EL (cell line): ENCODE measurements around the gene SPTA1.

Source experiments
- DNase-seq: peaks from one replicate; pipeline ENCODE4 v3.0.0-alpha.2; 2016

The SPTA1 gene

GRCh38 chr1:158681606-158682005 is 4.9 kb downstream of the SPTA1 start:
- no peak for DNase-seq

DNA sequence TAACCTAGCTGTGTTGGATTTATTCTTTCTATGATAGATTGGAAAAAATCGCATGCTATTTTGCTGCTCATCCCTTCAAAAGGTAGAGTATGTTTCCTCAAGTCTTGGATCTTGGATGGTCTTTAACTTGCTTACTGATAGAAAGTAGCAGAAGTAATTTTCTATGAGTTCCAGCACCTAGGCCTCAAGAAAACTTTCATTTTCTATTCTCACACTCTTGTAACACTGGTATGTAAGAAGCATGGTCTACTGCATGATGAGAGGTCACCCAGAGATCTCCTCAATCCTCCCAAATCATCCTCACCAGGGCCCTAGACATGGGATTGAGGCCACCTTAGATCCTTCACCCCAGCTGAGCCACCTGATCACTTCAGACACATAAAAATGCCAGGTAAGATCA is 7.2 kb downstream of the SPTA1 start:
- DNase-seq, result no peak

GRCh38 chr1:158675563-158676323 is 10.8 kb downstream of the SPTA1 start:
- no peak for DNase-seq

DNA sequence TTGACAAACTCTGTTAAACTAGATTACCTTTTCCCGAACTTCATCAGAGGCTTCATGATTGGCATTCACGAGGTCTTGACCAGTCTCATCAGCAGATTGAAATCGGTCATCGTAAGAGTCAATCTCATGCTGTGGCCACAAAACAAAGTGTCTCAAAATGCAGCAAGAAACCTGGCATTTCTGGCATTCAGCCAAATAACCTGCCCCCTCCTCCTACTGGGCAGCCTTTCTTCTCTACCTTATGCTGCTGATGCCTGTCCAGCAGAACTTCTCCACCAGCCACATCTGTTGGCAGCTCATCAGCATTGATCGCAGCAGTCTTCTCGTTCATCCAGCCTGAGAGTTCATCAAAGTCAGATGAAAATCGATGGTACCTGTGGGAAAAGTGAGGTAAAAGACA is 12.2 kb downstream of the SPTA1 start:
- DNase-seq, result no peak

- DNase-seq, result no peak
Measured at GRCh38 chr1:158666037-158666436, 20.5 kb downstream of the SPTA1 start.

GRCh38 chr1:158654571-158654970 is 31.9 kb downstream of the SPTA1 start:
- no peak for DNase-seq

- no peak for DNase-seq
Measured at GRCh38 chr1:158654086-158654485, 32.4 kb downstream of the SPTA1 start.

- peak; percentile 1 for DNase-seq
Measured at GRCh38 chr1:158652721-158653334, 33.7 kb downstream of the SPTA1 start.

GRCh38 chr1:158649052-158649451 is 37.5 kb downstream of the SPTA1 start:
- DNase-seq, result no peak

- no peak for DNase-seq
Measured at GRCh38 chr1:158646465-158646864, 40.0 kb downstream of the SPTA1 start.

DNA sequence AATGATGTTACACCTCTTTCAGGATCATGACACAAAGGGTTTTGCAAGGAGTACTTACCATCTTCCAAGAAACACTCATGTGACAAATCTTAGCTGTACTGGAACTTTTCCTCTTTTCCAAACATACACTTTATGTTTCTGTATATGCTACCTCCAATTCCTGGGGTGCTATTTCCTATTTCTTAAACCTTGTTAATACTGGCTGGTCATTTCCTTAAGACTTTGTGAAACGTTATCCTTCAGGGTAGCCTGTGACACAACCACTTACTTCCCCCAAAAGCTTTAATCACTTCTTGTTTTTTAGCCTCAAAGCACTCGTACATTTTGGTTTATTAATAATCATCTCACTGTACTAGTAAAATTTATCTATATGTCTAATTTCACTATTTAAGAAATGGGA is 42.1 kb downstream of the SPTA1 start:
- DNase-seq, result no peak

- no peak for DNase-seq
Measured at GRCh38 chr1:158638904-158639303, 47.6 kb downstream of the SPTA1 start.

DNA sequence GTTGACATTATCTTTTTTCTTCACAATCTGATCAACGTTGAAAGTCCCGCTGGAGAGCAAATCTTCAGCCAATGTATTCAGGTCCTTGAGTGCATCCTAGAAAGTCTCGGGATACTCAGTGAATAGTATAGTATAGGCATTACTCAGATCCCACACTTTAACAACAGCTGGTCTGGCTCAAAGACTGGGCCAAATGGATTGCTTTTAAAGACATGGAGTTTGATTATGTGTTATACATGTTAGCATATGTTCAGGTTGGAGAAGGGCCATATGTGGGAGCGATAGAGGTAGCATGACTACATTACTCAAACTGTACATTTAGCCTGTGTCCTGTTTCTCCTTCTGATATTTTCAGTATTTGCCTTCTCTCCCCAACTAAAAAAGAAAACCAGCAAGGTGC is 48.4 kb downstream of the SPTA1 start:
- DNase-seq, result no peak

- DNase-seq, result no peak
Measured at GRCh38 chr1:158613764-158614163, 72.8 kb downstream of the SPTA1 start.

GRCh38 chr1:158611916-158612315 is 74.6 kb downstream of the SPTA1 start:
- DNase-seq, result no peak

DNA sequence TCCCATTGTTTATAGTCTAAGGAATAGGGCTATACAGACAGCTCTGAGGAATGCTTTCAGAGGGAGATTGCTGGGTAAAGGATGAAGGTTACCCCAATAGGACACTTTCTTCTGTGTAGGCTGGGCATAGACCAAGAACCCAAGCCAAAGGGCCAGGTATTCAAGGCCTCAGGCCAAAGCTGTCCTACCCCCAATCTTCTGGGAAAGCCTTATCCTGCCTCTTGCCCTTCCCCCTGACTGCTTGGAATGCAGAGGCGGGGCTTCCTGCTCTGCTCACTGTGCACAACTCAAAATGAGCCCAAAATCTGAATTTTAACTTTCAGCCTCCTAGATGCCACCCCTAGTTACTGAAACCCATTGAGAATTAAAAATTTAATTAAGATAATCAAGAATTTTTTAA is 79.2 kb downstream of the SPTA1 start:
- DNase-seq, result no peak

DNA sequence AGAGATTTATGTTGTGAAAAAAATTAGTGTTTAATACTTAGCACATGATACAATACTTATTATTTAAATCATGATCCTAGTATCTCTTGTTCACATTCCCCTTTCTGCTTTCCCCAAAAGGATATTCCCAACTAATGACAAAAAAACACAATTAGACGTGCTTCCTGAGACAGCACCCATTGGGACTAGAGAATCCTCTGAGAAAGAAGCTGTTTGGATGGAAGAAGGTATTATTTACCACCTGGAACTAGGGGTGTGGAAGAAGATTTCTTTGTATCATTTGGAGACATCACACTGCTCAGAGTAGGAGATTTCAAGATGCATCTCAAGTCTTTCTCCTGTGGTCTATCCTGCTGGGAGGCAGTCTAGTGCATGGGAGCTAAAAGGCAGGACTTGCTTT is 81.5 kb downstream of the SPTA1 start, which contains the start of gene OR10Z1:
TSS of gene OR10Z1 (plus strand) at position 301 of the 400 bp plus-strand sequence. CDS start 1,171 bp downstream, outside the sequence.
- no peak for DNase-seq

GRCh38 chr1:158600735-158601134 is 85.8 kb downstream of the SPTA1 start:
- DNase-seq, result no peak

- DNase-seq, result no peak
Measured at GRCh38 chr1:158586942-158587341, 99.6 kb downstream of the SPTA1 start.

GRCh38 chr1:158583962-158584361 is 102.6 kb downstream of the SPTA1 start:
- DNase-seq, result no peak

GRCh38 chr1:158579733-158580132 is 106.8 kb downstream of the SPTA1 start, which contains the start of gene OR10X1:
TSS of gene OR10X1 (minus strand) at chr1:158579899. CDS start at chr1:158579899, 0 bp downstream.
- DNase-seq, result no peak

GRCh38 chr1:158577561-158577960 is 109.0 kb downstream of the SPTA1 start:
- no peak for DNase-seq

DNA sequence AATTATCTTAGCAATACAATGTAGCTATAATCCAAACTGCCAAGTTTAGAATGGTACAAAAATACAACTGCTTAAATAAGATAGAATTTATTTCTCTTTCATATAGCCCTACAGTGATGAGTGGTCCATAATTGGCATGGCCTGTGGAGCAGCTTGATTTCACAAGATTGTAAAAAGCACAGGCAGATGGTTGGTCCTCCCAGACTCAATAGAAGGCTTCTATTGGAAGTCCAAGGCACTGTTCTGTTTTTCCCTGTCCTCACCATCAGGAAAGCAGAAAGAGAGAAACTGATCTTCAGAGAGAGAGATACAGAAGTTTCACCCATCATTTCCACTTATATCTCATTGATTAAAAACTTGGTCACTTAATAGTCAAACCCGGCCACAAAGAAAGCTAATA is 114.3 kb downstream of the SPTA1 start:
- DNase-seq, result no peak

DNA sequence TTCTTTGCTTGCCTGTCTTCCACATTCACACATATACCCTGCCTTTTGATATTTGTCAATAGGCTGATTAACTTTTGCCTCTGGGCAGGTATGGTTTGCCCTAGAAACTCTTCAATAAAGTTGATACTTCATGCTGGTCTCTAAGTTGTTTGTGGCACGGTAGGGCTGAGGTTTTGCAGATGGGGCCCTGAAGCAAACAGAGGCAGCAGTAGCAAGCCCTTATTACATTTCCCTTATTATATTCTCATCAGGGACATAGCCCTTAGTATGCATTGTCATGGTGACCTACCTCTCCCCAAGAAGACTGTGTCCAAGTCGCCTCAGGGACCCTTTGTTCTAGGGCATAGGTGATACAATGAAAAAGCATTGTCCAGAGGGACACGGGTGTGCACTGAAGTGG is 116.0 kb downstream of the SPTA1 start, which contains the start of gene OR6P1:
TSS of gene OR6P1 (minus strand) at position 101 of the 400 bp plus-strand sequence. CDS start 6,976 bp downstream, outside the sequence.
- no peak for DNase-seq
